MM.1S (cell line): ENCODE results near the gene TPRA1.

Source experiments
- CTCF ChIP-seq: fragments of 300-600 bp; sonication (generic); IDR thresholded peaks from 2 replicates; pipeline ENCODE4 v1.5.1; 2016; ENCODE audit warnings: antibody characterized with exemption, low read length, mixed read lengths
- EZH2 ChIP-seq: fragments of 300-600 bp; sonication (generic); optimal IDR thresholded peaks from 2 replicates; pipeline ENCODE3; 2017; ENCODE audit warnings: low read depth, mild to moderate bottlenecking, antibody characterized with exemption, low read length, mixed read lengths

DNA sequence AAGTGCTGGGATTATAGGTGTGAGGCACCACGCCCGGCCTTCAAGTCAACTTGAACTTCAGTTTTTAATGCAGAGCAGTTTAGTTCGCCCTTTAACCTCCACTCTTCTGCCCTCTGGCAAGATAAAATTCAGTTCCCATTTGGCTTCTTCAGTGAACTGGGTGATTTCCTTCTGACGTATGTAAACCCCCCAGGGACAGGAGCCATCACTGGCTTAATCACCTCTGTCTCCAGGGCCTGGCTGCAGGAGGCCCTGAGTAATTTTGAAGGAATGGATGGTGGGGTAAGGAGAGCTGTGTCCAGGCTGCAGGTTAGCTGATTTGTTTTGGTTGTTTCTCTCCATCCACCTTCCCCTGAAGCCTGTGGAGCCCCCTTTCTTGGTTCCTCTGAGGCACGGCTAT is 19.6 kb upstream of the TPRA1 start:
- TF ChIP-seq EZH2, result no peak
- no peak for TF ChIP-seq CTCF
